NCI-H748 treated with DMSO at 0.1 percent for 48 hours (cell line): ENCODE measurements around the gene ADAMTS16.
"Not testable (repeated sequence)": the region's sequence is repeated elsewhere in the genome, so short reads cannot be mapped to it uniquely, and the experiment has no call there.

ENCODE experiments used
- DNase-seq: peaks from one replicate; lab custom pipeline; 2025; lab: John Stamatoyannopoulos, UW

Gene ADAMTS16, protein sequence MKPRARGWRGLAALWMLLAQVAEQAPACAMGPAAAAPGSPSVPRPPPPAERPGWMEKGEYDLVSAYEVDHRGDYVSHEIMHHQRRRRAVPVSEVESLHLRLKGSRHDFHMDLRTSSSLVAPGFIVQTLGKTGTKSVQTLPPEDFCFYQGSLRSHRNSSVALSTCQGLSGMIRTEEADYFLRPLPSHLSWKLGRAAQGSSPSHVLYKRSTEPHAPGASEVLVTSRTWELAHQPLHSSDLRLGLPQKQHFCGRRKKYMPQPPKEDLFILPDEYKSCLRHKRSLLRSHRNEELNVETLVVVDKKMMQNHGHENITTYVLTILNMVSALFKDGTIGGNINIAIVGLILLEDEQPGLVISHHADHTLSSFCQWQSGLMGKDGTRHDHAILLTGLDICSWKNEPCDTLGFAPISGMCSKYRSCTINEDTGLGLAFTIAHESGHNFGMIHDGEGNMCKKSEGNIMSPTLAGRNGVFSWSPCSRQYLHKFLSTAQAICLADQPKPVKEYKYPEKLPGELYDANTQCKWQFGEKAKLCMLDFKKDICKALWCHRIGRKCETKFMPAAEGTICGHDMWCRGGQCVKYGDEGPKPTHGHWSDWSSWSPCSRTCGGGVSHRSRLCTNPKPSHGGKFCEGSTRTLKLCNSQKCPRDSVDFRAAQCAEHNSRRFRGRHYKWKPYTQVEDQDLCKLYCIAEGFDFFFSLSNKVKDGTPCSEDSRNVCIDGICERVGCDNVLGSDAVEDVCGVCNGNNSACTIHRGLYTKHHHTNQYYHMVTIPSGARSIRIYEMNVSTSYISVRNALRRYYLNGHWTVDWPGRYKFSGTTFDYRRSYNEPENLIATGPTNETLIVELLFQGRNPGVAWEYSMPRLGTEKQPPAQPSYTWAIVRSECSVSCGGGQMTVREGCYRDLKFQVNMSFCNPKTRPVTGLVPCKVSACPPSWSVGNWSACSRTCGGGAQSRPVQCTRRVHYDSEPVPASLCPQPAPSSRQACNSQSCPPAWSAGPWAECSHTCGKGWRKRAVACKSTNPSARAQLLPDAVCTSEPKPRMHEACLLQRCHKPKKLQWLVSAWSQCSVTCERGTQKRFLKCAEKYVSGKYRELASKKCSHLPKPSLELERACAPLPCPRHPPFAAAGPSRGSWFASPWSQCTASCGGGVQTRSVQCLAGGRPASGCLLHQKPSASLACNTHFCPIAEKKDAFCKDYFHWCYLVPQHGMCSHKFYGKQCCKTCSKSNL

DNA sequence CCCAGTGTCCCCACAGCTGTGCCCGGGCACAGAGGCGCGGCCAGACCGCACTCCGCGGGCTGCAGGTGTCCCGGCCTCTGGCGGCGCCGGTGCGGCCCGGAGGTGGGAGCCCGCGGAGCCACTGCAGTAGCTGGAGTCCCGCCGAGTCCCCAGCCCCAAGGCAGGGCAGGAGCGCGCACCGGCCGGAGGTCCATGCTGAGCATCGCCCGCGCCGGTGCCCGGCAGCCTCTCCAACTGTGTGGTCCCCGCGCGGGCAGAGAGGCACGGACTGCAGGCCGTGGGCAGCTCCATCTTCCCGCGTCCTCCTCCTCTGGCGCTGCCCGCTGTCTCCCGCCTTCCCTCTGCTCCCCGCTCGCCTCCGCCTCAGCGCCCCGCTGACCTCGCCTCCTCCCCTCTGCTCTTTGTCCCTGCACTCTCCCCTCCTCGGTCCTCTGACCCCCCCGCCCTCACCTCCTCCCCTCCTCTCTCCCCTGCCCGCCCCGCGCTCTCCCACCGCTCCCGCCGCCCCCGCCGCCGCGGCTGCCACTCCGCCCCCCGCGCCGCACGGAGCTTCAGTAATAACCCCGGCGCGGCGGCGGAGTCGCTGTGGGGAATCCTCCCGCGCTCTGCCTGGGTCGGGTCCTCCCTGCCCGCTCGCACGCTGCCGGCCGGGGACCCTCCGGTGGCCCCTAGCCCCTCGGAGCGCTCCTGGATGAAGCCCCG, at the start of gene ADAMTS16:
ADAMTS16 (plus strand) TSS at position 554 of the 702 bp plus-strand sequence; CDS start at position 692, 138 bp downstream.
- peak; percentile 23 for DNase-seq

GRCh38 chr5:5092149-5092548, 48.0 kb upstream of the ADAMTS16 start:
- DNase-seq = no peak

DNA sequence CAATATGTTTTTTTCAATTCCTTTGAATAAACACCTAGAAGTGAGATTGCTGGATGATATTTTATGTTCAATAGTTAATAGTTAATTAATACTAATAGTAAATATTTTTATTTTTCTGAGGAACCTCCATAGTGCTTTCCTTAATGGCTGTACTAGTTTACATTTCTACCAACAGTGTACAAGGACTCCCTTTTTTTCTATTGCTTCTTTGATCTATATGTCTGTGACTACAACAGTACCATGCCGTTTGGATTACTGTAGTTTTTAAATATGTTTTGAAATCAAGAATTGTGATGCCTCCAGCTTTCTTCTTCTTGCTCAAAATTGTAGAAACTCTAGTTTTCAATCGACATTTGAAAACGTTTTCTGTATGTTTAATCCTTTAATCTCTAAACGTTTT, 39.5 kb upstream of the ADAMTS16 start:
- no peak for DNase-seq

- no peak for DNase-seq
Observed at GRCh38 chr5:5101676-5102075, 38.5 kb upstream of the ADAMTS16 start.

DNA sequence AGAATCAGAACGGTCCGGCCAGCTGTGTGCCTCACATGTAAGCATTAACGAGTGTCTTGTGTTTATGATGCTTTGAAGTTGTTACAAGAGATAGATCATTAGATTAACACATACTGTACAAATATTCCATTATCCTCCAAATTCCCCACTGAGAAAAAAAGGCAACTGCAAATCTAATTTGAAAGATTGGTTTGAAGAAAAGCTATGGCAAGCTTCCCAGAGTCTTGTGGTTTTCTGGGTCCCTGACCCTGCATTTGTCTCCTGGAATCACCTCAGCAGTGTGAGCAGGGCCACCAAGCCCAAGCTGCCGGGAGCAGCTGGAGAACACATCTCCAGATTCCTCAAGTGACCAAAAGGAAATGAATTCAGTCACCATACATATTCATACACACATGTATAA, 36.9 kb upstream of the ADAMTS16 start:
- no peak for DNase-seq

- DNase-seq = no peak
Observed at GRCh38 chr5:5104550-5104949, 35.6 kb upstream of the ADAMTS16 start.

GRCh38 chr5:5105531-5105930, 34.6 kb upstream of the ADAMTS16 start:
- no peak for DNase-seq

DNA sequence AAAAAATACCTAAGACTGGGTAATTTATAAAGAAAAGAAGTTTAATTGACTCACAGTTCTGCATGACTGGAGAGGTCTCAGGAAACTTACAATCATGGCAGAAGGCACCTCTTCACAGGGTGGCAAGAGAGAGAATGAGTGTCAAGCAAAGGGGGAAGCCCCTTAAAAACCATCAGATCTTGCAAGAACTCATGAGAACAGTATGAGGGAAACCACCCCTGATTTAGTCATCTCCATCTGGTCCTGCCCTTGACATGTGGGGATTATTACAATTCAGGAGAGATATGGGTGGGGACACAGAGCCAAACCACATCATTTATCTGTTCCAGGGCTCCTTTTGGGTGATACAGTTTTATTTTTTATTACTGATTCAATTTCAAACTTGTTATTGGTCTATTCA, 23.2 kb upstream of the ADAMTS16 start:
- no peak for DNase-seq

GRCh38 chr5:5122776-5123175, 17.4 kb upstream of the ADAMTS16 start:
- DNase-seq = no peak

- no peak for DNase-seq
Observed at GRCh38 chr5:5124231-5124630, 15.9 kb upstream of the ADAMTS16 start.

GRCh38 chr5:5126444-5126843, 13.7 kb upstream of the ADAMTS16 start:
- no peak for DNase-seq

DNA sequence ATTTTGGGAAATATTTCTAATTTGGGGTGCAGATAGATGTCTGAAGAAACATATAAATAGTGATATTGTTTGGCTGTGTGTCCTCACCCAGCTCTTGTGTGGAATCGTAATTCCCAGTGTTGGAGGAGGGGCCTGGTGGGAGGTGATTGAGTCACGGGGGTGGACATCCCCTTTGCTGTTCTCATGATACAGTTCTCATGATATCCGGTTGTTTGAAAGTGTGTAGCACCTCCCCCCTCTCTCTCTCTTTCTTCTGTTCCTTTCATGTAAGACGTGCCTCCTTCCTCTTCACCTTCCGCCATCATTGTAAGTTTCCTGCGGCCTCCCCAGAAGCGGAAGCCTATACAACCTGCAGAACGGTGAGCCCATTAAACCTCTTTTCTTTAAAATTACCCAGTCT, 11.4 kb upstream of the ADAMTS16 start:
- DNase-seq = no peak

DNA sequence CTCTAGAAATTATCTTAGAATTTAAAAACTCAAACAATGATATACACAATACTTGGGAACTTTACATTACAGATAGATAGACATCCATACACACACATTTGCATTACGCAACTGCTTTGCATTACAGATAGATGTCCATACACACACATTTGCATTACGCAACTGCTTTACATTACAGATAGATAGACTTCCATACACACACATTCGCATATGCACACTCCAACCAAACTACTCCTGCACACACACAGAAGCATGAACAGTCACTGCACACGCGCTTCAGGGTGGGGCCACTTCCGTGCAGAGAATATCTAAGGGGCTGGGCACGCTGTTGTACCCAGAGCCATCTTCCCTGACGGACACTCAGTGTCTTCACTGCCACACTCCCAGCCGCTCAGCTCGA, 7.9 kb upstream of the ADAMTS16 start:
- no peak for DNase-seq

DNA sequence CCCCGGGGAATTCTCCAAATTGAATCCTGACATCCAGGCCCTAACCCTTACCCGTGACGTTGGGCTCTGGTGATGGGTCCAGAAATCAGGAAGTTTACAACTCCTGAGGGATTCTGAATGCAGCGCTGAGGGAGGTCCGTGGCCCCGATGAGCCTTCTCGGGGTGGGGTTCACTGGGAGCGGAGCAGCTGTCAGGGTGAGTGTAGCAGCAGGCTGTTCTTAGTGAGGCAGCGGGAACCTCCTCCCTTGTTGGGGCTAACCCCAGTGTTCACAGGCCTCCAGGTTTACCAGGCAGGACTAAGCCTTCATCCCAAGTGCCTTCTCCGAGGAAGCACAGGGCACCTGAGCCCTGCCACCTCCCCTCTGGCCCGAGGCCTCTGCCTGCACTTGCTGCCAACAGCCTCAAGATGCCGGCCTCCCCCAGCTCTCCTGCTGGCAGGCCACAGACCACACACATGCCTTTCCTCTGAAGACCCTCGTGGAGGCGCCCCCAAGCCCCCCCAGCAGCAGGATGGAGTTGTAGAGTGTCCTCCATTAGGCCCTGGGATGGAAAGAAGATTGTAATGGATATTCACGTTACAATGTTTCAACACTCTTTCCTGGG, 7.3 kb upstream of the ADAMTS16 start:
- DNase-seq = no peak

GRCh38 chr5:5134107-5134506, 6.0 kb upstream of the ADAMTS16 start:
- no peak for DNase-seq

DNA sequence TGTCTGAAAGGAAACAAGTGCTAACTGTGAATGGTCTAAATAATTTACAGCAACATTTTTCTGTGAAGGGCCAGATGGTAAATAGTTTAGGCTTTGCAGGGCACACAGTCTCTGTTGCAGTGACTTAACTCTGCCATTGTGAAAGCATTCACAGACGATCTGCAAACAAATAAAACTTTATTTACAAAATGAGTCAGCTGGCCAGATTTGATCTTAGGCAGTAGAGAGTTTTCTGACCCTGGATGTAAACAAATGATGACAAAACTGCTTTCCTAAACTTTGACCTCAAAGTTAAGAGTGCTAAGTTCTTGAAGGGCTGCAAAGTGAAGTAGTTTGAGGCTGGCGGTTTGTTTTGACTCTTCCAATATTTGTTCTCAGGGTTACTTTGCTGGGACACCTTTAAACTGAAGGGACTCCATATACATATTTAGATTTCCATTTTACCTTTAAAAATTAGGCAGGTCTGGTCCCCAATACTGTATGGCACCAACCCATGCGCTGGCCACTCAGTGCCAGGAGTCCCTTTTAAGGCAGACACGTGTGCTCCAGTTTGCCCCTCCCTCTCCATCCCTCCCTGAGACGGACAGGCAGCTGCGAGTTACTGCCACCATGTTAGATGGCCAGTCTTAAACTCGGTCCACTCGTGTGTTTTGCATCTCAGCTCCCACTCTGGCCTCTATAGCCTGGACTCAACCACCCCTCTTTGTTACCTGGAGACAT, 4.0 kb upstream of the ADAMTS16 start:
- no peak for DNase-seq

- not testable (repeated sequence) for DNase-seq
Observed at GRCh38 chr5:5137851-5138250, 2.3 kb upstream of the ADAMTS16 start.

GRCh38 chr5:5139336-5139776, 774 bp upstream of the ADAMTS16 start:
- no peak for DNase-seq

DNA sequence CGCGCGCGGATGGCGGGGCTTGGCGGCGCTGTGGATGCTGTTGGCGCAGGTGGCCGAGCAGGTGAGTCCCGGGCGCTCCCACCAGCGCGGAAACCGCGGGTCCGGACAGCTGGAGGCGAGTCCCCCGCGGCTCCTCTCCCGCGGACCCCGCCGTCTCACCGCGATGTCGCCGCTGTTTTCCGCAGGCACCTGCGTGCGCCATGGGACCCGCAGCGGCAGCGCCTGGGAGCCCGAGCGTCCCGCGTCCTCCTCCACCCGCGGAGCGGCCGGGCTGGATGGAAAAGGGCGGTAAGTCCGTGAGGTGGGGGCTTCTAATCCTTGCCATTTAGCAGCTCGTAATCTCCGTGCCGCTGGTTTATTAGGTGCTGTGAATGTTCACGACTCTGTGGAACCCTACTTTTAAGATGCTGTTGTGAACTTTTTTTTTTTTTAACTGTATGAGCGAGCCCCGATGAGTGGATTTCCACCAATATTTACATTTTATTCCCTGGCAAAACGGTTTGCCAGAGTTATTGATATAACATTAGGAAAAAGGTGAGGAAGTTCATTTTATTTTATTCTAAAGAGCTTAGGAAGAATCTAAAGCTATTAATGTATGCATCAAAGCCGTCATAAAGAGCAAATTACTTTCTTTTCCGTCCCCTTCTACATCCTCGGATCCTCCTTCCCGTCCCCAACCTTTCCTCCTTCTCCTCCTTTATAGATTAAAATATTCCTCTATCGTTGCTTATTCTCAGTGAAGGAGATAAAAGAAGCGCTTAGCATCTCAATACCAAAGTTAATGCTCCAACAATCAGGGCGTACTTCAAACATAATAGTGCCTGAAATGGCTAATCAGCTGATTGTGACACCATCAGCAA, 579 bp downstream of the ADAMTS16 start:
- peak; percentile 17 for DNase-seq

DNA sequence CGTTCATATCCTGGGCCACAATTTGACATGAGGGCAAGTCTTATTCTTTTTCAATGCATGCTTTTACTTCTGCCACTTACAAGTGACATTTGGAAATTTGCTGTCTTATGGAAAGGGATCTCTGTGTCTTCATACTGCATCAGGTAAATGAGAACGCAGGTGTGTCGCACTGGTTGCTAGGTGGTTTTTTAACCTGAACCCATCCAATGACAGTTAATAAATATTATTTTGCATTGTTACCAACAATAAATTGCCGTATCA, 1.1 kb downstream of the ADAMTS16 start:
- DNase-seq = no peak
